A673 (cell line): ENCODE results near the gene SGMS1.

ENCODE experiments used
- EZH2 ChIP-seq: fragments of 200-600 bp; sonication (generic); IDR thresholded peaks from 2 replicates; pipeline ENCODE4 v1.6.1; 2017; ENCODE audit warnings: borderline replicate concordance, low read depth, mild to moderate bottlenecking, mixed read lengths, antibody characterized with exemption, low read length; ENCODE audit not compliant: poor library complexity, severe bottlenecking
- TF ChIP-seq, protein P1 (sequence below): fragments of 300-800, 200-600 bp; sonication (generic); conservative IDR thresholded peaks from 2 replicates; pipeline ENCODE4 v1.5.1; 2017; ENCODE audit warnings: low read depth, mild to moderate bottlenecking, antibody characterized with exemption, low read length, moderate library complexity, mixed read lengths

GRCh38 chr10:50336140-50336539 is 287.6 kb downstream of the SGMS1 start:
- TF ChIP-seq, protein P1, sequence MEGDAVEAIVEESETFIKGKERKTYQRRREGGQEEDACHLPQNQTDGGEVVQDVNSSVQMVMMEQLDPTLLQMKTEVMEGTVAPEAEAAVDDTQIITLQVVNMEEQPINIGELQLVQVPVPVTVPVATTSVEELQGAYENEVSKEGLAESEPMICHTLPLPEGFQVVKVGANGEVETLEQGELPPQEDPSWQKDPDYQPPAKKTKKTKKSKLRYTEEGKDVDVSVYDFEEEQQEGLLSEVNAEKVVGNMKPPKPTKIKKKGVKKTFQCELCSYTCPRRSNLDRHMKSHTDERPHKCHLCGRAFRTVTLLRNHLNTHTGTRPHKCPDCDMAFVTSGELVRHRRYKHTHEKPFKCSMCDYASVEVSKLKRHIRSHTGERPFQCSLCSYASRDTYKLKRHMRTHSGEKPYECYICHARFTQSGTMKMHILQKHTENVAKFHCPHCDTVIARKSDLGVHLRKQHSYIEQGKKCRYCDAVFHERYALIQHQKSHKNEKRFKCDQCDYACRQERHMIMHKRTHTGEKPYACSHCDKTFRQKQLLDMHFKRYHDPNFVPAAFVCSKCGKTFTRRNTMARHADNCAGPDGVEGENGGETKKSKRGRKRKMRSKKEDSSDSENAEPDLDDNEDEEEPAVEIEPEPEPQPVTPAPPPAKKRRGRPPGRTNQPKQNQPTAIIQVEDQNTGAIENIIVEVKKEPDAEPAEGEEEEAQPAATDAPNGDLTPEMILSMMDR, result no peak
- no peak for TF ChIP-seq EZH2
